ENCODE results near the gene SEC22C.
"Not testable (repeated sequence)": the region's sequence is repeated elsewhere in the genome, so short reads cannot be mapped to it uniquely, and the experiment has no call there.

SEC22C gene

DNA sequence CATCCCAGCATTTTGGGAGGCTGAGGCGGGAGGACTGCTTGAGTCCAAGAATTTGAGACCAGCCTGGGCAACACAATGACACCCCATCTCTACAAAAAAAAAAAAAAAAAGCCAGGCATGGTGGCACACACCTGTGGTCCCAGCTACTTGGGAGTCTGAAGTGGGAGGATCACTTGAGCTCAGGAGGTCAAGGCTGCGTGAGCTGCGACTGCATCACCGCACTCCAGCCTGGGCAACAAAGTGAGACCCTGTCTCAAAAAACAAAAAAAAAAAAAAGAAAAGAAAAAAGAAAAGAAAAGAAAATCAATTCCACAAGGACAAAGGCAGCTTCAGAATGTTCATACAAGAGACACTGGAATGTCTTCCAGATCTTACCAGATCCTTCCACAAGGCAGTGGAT lies 2.4 kb downstream of the SEC22C start:
- not testable (repeated sequence) for DNase-seq

DNA sequence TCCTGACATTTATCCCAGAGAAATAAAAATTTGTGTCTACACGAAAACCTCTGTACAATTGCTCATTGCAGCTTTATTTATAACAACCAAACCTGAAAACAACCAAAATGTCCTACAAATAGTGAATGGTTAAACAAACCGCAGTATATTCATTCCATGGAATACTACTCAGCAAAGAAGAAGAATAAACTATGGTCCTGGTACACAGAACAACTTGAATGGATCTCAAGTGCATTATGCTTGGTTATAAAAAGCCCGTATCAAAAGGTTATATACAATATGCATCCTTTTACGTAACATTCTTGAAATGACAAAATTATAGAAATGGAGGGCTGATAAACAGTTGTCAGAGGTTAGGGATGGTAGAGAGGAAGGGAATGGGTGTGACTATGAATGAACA lies 3.7 kb downstream of the SEC22C start:
- no peak for DNase-seq

DNA sequence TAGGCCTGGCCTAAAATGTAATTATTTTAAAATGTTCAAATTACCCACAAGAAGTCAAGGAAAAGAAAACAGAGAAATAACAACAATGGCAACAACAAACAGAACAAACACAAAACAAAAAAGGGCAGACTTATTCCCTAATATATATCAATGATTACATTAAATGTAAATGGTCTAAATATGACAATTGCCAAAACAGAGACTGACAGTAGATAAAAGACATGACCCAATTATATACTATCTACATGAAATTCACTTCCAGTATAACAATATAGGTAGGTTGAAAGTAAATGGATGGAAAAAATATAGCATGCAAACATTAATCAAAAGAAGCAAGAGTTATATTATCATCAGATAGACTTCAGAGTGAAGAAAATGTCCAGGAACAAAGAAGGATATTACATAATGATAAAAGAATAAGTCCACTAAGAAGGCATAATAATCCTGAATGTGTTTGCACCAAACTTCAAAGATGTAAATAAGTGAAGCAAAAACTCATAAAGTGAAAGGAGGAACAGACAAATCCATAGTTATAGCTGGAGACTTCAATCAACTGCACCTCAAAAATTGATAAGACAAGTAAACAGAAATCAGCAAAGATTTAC lies 6.5 kb downstream of the SEC22C start:
- no peak for DNase-seq

DNA sequence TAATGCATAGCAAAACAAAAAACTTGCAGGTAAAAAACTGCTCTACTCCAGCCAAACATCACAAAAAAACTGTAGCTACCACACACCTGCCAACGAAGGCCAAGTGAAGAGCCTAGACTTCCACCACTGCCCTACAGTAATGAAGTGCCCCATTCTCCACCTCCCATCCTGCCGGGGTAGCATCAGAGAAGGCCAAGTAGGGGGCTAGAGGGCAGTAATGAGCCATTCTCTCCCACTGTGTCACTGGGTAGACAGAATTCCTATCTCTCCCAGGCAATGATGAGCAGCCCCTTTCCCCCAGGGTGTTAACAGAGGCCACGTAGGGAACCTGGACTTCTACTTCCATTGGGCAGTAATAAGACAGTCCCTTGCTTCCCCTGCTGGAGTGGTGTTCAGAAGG lies 9.5 kb downstream of the SEC22C start:
- no peak for DNase-seq

DNA sequence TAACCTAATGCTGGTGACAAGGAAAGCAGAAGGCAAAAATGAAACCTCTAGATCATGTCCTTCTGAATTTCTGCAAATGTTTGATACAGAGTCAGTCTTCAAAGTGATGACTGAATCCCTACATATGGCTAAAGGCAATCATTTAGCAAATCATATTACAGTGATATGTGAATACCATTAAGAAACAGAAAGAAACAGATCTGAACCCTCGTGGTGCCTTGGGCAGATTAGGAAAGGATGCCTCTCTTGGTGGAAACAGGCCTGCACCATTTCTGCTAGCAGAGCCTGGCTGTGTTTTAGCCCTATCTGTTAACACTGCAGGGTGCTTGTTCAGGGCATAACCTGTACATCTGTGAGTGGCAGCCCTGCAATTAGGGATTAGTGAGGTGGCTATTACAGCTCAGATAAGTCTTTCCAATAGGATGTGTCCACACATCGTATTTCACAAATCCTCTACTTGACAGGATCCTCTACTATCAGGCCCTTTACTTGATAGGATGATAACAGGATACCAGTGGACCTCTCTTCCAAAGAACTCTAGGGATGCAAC lies 12.1 kb downstream of the SEC22C start:
- DNase-seq = peak in 1 of 2 experiments; percentile 60

DNA sequence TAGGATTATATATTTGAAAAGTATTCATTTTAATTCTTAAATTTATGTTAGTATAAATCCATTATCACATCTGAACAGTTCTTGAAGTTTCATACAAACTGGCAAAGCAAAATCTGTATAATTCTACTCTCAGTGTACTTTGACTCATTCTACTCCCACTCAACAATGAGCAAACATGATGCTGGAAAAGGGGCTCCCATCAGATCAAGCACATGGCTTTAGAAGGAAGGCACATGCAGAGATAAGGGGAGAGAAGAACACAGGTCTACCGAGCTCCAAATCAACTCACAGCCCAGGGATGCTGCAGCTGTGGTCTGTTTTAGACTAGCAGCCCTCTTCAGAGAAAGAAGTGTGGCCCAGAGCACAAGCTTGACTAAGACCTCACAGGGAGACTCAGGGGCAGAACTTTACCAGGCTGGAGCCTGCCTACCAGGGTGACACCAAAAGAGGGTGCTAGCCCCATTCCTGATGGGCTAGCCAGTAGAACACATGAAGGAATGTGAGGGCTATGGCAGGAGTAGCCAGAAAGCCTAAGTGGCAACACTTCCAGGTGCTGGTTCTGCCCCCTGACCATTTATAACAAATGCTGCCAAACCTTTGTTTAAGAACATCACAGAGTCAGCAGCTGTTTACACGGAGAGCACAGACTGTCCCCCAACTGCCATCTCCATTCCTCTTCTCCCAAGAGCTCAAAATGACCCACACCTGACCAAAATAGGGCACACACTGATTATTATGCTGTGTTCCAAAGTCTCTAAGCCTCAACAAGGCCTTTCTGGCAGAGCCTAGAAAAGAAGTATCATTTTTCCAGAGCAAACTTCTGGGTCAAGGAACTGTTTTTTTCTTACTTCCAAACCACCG lies 19.5 kb downstream of the SEC22C start:
- DNase-seq = no peak

DNA sequence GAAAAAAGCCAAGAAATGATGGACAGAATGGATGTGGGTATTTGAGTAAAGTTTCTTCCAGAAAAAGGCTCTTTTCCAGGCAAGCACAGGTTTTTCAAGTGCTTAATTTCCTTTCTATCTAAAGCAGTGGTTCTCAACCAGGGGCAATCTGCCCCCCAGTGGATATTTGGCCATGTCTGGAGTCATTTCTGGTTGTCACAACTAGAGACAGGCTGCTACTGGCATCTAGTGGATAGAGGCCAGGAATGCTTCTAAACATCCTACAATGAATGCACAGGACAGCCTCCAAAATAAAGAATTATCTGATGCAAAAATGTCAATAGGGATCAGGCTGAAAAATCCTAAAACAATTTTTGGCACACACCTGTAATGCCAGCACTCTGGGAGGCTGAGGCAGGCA lies 23.9 kb downstream of the SEC22C start:
- peak; percentile 35 to 75 for DNase-seq

DNA sequence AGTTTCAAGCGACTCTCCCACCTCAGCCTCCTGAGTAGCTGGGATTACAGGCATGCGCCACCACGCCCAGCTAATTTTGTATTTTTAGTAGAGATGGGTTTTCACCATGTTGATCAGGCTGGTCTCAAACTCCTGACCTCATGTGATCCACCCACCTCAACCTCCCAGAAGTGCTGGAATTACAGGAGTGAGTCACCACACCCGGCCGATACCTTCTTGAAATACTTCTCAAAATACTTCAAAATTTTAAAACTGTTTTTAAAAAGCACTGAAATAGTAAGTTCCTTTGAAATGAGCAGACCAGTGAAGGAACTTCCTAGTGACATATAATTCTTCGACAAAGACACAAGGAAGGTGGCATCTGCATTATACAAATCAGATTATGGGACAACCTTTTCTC lies 24.9 kb downstream of the SEC22C start:
- DNase-seq = not testable (repeated sequence)

DNA sequence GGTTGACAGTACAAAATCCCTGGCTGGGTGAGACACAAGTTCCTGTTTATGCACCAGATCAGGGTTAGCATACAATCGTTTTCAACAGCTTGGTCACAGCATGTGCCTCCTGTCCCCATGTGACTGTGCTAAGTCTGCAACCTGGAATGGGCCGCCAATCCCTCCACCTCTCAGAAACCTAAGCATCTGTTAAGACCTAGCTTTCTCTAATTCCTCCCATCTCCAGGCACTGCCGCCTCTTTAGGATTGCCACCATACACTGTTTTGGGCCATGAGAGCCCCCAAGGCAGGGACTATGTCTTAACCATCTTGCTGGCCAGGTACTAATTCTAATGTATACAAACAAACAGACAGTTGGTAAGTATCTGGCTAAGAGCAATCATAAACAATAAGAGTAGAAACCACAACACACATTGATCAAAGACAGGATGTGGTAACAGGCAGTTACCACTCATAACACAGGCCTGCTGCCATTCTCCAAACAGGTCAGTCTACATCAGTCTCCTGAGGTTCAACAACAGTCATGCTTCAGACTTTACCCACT lies 25.6 kb downstream of the SEC22C start:
- DNase-seq = peak; percentile 83 to 92

DNA sequence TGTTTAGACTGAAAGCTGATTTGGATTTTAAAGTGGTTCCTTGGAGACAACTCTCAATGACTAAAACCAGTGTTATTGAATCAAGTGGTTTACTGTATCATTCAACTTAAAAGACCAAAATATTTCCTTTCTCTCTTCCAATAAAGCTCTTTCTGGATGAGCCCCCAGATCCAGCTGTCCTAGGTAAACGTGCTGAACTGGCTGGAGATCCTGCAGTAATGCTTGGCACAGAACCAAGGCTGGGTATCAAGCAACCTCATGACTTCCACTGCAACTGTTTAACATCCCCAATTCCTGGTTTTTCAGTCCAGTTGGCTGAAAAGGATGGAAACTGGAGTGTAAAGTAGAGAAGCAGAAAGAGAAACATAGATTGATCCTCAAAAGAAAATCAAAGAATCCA lies 28.9 kb downstream of the SEC22C start:
- no peak for DNase-seq

DNA sequence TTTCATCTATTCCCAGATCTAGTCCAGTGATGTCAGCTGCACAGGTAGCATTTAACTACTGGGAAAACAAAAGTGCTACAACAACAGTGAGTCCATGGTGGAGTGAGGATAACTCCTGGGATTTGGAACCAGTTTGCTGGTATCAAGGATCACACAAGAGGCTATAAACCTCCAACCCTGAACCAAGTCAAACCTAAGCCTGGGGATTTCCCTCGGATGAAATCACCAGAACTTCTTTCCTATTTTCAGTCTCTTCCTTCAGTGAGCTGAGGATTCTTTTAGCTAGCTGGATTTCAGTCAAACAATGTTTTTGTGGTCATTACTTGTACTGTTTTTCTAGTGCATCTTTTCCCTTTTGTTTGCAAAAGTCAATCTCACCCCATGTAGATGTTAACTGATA lies 31.5 kb downstream of the SEC22C start:
- no peak for DNase-seq

DNA sequence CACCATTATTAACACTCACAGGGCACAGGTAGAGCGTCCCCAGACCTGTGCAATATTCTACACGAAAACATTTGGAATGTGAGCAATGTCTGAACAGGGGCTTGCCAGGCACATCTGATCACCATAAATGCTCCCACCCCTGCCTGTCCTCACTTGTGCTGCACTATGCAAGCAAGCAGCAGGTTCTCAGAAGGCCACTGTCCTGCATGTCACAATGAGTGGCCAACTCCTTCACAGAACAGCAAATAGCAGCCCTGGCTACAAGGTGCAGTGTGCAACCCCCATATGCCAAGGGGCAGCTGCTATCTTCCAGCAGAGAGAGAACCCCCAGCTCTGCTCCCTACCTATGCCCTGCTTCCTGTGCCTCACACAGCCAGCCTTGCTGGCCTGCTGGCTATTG lies 32.6 kb downstream of the SEC22C start:
- no peak for DNase-seq

DNA sequence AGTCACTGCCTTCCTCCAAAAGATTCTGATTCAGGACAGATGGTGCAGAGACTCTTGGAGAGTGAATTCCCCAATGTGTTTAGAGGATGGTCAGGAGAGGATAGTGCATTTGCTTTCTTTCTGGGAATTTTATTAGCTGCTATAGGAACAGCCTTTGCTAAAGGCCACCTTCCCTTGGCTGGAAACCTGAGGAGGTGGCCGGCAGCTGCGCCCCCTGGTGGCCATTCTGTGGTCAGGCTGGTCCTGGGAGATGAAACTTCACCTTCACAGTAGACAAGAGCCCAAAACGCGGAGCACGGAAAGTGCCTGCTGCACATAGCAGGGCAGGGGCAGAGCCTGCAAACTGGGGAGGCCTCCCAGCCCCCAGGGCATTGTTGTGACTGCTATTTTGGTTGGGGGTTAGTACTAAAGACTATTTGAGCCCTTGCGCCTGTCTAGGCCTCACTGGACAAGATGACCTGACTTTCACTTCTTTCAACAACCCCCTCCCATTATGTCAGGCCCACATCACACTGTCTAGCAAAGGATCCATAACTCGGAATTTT lies 34.3 kb downstream of the SEC22C start:
- peak in 1 of 2 experiments; percentile 37 for DNase-seq

DNA sequence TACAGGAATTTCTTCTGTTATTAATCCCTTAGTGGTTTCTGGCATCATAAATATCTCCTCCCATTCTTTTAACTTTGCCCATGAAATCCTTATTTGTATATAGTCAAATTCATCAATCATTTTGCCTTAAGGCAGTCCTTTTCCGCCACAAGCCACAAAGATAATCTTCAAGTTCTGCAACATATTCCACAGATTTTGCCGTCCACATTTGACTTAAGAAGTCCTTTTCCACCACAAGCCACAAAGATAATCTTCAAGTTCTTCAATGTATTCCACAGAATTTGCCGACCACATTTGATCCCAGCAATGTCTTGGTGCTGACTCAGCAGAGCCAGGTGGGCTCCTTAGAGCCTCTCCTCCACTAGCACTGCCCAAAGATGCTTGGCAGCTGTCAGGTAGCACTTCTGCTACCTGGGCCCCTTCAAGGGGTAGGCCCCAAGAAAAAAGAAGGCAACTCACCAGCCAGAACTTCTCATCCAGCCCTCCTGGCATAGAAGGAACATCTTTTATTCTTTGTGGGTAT lies 35.0 kb downstream of the SEC22C start:
- DNase-seq = no peak

DNA sequence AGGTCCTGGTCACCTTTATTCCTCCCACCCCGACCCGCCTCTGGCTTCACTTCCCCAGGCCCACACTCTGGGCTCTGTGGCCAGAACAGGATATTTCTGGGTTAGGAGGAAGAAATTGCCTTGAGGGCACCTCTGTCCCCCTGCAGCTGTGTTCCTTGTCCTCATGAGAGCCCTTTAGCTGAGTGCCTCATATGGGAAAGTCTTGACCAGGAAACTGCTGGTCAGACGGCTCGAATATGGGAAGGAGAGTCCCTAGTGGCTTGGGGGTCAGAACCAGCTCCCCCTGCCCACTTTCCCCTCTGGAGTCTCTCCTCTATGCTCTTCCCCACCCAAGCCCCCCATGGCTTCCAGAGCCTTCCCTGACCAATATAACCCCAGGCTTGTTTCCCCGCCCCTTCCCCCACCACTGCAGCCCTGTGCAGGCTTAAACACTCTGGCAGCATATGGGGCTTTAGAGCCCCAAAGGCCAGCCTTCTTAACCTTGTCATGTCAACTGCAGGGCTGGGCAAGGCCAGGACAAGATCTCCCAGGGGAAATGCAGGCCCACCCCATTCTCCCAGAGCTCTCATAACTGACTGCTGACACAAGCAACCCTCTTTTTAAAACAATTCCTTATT lies 36.4 kb downstream of the SEC22C start:
- no peak for DNase-seq

DNA sequence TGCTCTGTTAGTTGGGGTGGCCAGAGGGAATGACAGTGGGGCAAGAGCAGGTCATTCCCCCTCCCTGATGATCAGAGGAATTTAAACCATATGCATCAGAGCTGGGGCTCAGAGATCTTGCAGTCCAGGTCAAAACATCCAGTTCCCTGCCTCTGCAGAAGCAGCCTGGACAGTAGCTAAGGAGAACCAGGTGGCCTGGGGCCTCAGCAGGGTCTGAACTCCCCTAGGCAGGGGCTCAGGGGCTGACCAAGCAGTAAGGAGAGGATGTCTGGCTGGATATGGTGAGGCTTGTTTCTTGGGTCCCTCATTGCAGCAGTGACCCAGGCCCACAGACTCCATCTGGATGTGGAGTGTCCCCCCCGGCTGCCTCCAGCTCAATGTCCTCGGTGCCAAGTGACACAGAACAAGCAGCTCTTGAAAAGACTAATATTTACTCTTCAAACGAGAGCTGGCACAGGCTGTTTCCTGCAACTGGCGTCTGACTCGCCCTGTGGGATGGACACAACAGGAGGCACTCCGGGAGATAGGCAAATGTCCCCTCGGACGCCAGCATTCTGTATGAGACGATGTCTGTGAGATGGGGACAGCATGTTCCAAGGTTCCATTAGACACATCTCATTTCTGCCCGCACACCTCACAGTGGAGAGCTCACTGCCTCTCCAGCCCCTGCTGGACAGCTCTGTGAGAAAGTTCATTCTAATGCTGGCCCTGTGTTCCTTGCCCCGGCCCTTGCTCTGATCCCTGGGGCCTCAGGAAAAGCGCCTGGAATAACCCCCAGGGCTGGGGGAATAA lies 37.1 kb downstream of the SEC22C start:
- no peak for DNase-seq

DNA sequence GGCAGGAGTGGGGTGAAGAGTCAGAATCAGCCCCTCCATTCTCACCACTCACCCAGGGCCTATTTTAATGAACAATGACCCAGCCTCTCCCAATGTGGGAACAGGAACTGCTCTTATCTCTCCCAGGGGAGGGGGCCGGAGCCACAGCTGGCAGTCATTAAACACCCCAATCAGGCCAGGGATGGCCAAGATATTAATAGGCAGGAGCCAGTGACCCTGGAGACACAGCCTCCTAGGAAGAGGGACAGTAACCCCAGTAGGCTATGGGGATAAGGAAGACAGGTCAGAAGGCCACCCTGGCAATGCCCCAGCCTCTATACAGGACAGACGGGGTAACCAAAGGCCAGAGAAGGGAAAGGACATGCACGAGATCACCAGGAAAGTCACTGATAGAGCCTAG lies 40.7 kb downstream of the SEC22C start:
- DNase-seq = no peak

DNA sequence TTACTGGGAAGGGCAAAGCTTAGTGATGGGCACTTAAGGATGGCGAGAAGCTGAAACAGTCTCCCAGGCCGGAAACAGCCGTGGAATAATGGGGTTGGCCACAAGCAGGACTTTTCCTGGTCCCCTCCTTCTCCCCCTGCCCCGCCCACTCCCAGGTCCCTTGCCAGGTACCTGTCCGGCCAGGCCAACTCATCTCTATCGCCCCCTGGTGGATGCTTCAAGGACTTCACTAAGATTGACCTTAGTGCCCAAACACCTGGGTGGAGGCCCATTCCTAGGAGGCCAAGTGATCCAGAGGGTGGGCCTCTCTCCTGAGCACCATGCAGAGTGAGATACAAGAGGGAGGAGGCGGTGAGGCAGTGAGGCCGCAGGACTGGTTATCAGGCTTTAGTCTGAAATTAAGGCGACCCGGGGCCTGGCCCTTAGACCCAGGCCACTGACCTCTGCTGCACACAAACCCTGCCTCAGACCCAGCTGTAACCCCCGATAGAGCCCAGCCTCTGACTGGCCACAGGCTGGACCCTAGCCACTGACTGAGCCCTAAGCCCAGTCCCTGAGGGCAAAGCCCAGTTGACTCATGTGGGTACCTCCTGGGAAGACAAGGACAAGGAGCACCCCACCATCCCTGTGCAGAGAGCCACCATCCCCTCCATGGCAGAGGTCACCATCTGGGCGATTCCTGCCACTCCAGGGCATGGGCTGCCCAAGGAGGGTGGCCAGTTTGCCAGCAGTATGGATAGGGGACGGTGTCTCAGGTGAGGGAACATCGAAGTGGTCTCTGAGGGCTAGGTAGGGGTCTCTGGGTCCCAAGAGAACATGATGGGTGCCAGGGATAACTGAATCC lies 41.7 kb downstream of the SEC22C start:
- no peak for DNase-seq

DNA sequence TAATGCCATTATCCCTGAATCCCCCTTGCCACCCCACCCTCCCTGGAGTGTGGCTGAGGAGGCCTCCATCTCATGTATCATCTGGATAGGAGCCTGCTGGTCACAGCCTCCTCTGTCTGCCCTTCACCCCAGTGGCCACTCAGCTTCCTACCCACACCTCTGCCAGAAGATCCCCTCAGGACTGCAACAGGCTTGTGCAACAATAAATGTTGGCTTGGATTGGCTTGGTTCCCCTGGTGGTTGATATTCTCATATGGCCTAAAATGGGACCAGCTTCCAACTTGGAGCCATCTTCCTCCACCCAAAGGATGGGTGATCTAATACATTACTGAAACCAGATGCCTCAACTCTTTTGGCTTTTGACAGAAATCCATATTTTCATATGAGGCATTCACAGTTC lies 44.4 kb downstream of the SEC22C start:
- DNase-seq = no peak

DNA sequence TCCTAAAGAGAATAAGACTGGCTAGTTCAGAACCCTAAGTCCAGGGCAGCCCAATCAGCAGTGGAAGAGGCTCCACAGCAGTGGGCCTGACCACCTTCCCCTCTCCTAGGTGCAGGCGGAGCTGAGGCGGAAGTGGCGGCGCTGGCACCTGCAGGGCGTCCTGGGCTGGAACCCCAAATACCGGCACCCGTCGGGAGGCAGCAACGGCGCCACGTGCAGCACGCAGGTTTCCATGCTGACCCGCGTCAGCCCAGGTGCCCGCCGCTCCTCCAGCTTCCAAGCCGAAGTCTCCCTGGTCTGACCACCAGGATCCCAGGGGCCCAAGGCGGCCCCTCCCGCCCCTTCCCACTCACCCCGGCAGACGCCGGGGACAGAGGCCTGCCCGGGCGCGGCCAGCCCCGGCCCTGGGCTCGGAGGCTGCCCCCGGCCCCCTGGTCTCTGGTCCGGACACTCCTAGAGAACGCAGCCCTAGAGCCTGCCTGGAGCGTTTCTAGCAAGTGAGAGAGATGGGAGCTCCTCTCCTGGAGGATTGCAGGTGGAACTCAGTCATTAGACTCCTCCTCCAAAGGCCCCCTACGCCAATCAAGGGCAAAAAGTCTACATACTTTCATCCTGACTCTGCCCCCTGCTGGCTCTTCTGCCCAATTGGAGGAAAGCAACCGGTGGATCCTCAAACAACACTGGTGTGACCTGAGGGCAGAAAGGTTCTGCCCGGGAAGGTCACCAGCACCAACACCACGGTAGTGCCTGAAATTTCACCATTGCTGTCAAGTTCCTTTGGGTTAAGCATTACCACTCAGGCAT lies 45.6 kb downstream of the SEC22C start:
- DNase-seq = no peak

Measured in cerebellar nuclear complex (tissue), 1 donor.